Activated B cell treated with CpG ODN at 0.5 μM for 24 hours (primary cell): ENCODE data around the gene ERGIC3. TPM values are rescaled to one million over a fixed set of nuclear protein-coding genes. Genes with fewer than 3 reads are reported as not detected.

Source experiments
- ATAC-seq: fragments of 200-7000 bp; cut with Tn5 transposase; one replicate; pipeline ENCODE4 v1.10.0; 2021; ENCODE audit warnings: low read depth, mild to moderate bottlenecking, moderate library complexity
- CTCF ChIA-PET: fragments of 350-600 bp; sonication (Branson Sonifier 250); formaldehyde crosslinking; loops from one replicate; lab custom pipeline; 2021; ENCODE audit warnings: antibody characterized with exemption; lab: Charles Lee
- POLR2A ChIA-PET: fragments of 350-600 bp; sonication (Branson Sonifier 250); formaldehyde crosslinking; loops from one replicate; lab custom pipeline; 2021; ENCODE audit warnings: antibody characterized with exemption; lab: Charles Lee
- DNase-seq: peaks from one replicate; pipeline ENCODE4 v3.0.0; 2022
- H3K27ac Mint-ChIP-seq: one replicate; pipeline ENCODE4 v1.8.0; 2020; ENCODE audit warnings: mixed read lengths
- H3K27me3 Mint-ChIP-seq: one replicate; pipeline ENCODE4 v1.8.0; 2021; ENCODE audit warnings: mixed read lengths
- H3K36me3 Mint-ChIP-seq: one replicate; pipeline ENCODE4 v1.8.0; 2021; ENCODE audit warnings: low read depth, mixed read lengths
- H3K4me1 Mint-ChIP-seq: one replicate; pipeline ENCODE4 v1.8.0; 2021; ENCODE audit warnings: mixed read lengths
- H3K4me3 Mint-ChIP-seq: one replicate; pipeline ENCODE4 v1.8.0; 2020; ENCODE audit warnings: mild to moderate bottlenecking, mixed read lengths
- H3K9me3 Mint-ChIP-seq: one replicate; pipeline ENCODE4 v1.8.0; 2020; ENCODE audit warnings: mixed read lengths
- intact Hi-C: fragments of 100-400 bp; cut with micrococcal nuclease; formaldehyde crosslinking; loops from one replicate; pipeline ENCODE4 v1.15.1; 2024
- total RNA-seq: library from RNA; stranded (reverse); gene quantifications from 2 replicates; pipeline ENCODE4 v1.2.3, GENCODE V29; 2022
- TF ChIP-seq, protein P1 (sequence below): fragments of 200-600 bp; IDR thresholded peaks from one replicate; pipeline ENCODE4 v1.8.0; 2022; ENCODE audit warnings: antibody characterized with exemption, mild to moderate bottlenecking

ERGIC3 gene
- total RNA-seq, 1 donor from 2014 or later: 183 TPM

- TF ChIP-seq, protein P1, sequence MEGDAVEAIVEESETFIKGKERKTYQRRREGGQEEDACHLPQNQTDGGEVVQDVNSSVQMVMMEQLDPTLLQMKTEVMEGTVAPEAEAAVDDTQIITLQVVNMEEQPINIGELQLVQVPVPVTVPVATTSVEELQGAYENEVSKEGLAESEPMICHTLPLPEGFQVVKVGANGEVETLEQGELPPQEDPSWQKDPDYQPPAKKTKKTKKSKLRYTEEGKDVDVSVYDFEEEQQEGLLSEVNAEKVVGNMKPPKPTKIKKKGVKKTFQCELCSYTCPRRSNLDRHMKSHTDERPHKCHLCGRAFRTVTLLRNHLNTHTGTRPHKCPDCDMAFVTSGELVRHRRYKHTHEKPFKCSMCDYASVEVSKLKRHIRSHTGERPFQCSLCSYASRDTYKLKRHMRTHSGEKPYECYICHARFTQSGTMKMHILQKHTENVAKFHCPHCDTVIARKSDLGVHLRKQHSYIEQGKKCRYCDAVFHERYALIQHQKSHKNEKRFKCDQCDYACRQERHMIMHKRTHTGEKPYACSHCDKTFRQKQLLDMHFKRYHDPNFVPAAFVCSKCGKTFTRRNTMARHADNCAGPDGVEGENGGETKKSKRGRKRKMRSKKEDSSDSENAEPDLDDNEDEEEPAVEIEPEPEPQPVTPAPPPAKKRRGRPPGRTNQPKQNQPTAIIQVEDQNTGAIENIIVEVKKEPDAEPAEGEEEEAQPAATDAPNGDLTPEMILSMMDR: no peak
- no peak for ATAC-seq
- no peak overlapping the region for H3K4me3 Mint-ChIP-seq
- ChIA-PET CTCF (no interaction called here), POLR2A (interaction anchor here (0.7 kb wide), 1 partner anchor 271 kb away, joined by 4 read pairs; no protein-coding TSS in a partner anchor)
- intact Hi-C loops: loop anchor here (5.0 kb wide), 1 partner anchor 42 kb away; no protein-coding TSS in a partner anchor
- no peaks in the 10 kb centered on the region for H3K27me3 Mint-ChIP-seq
- H3K27ac Mint-ChIP-seq: no peak overlapping the region
- no peak for DNase-seq
- no peaks in the 10 kb centered on the region for H3K9me3 Mint-ChIP-seq
- H3K4me1 Mint-ChIP-seq: peaks cover 79% of the 10 kb centered on the region
- peaks cover 90% of the 10 kb centered on the region for H3K36me3 Mint-ChIP-seq
Observed at GRCh38 chr20:35504751-35505150, 37.1 kb upstream of the ERGIC3 start.

- H3K9me3 Mint-ChIP-seq: no peaks in the 10 kb centered on the region
- DNase-seq (no peak), ATAC-seq (no peak)
- H3K27me3 Mint-ChIP-seq: no peaks in the 10 kb centered on the region
- H3K27ac Mint-ChIP-seq: peak overlapping the region; percentile 6
- peak overlapping the region; percentile 6 for H3K4me3 Mint-ChIP-seq
- peaks cover 89% of the 10 kb centered on the region for H3K36me3 Mint-ChIP-seq
- POLR2A ChIA-PET: interaction anchor here (1.1 kb wide), 1 partner anchor 15 kb away, joined by 5 read pairs; no protein-coding TSS in a partner anchor
- CTCF ChIA-PET: no interaction called here
- TF ChIP-seq, protein P1: no peak
- peaks cover 77% of the 10 kb centered on the region for H3K4me1 Mint-ChIP-seq
- intact Hi-C loops: loop anchor here (2.0 kb wide), 1 partner anchor 17 kb away; no protein-coding TSS in a partner anchor
Observed at GRCh38 chr20:35506179-35506578, 35.7 kb upstream of the ERGIC3 start.

DNA sequence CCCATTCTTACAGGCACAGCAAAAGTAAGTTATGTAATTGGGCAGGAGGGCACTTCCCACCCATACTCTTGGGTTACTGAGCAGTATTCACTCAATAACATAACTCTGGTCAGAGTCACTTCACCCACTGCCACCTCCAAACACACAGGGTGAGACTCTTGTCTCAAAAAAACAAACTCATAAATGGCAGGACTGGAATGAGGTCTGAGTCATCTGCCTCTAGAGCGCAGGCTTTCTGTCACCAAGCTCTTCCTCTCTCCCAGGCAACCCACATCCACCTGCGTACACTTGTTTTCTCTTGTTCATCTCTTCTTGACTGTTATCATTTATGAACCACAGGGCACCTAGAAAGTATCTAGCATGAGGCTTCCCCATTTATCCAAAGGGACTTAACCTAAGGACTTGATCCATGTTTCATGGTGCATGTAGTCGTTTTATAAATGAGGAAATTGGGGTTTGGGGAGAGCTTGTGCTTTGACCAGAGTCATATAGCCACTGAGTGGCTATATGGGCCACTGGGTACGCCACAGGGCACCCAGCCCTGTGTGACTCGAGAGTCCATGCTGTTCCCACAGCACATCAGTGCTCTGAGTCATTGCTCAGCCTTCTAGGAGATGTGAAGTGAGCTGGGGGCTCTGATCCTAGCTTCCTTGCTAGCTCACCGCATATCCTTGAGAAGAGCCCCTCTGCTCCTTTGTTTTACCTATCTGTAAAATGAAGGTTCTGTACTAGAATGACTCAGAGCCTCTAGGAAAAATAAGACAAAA, 34.8 kb upstream of the ERGIC3 start:
- Mint-ChIP-seq H3K9me3 (no peaks in the 10 kb centered on the region), H3K4me3 (no peak overlapping the region), H3K27ac (peak overlapping the region; percentile 62), H3K36me3 (peaks cover 93% of the 10 kb centered on the region), H3K27me3 (no peaks in the 10 kb centered on the region), H3K4me1 (peaks cover 71% of the 10 kb centered on the region)
- ATAC-seq (peak; percentile 11), DNase-seq (no peak)
- ChIA-PET POLR2A (interaction anchor here (0.5 to 1.5 kb wide), 3 partner anchors 15 to 109 kb away, joined by 4 to 6 read pairs (median 5); partner anchors contain the start of gene SPAG4), CTCF (no interaction called here)
- TF ChIP-seq, protein P1: no peak
- intact Hi-C loops: loop anchor here (2.0 kb wide), 1 partner anchor 16 kb away; no protein-coding TSS in a partner anchor

DNA sequence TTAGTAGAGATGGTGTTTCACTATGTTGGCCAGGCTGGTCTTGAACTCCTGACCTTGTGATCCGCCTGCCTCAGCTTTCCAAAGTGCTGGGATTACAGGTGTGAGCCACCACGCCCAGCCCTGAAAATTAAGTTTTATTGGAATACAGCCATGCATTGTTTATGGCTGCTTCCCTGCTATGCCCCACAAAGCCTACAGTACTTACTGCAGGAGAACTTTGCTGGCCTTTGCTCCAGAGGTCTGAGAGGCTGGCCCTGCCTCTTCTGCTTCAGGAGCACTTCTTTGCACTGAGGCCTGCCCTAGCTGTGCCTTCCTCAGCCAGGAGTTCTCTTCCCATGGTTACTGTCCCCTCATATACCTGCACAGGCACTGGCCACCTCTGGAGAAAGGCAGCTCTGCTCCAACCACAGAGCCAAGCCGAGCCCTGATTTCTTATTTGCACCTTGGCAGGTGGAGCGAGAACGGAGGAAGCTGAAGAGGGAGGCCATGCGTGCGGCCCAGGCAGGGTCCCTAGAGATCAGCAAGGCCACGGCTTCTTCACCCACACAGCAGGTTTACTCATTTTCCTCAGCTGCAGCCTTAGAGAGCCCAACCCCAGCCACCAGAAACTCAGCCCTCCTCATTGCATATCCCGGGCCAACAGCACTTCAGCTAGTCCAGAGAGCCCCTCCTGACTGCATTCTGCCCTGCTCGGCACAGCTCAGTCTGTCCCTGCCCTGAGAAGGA, 33.2 kb upstream of the ERGIC3 start:
- TF ChIP-seq, protein P1: no peak
- DNase-seq (peak; percentile 32), ATAC-seq (peak; percentile 90)
- peak overlapping the region; percentile 47 for H3K4me3 Mint-ChIP-seq
- H3K9me3 Mint-ChIP-seq: no peaks in the 10 kb centered on the region
- intact Hi-C loops: no loop called here
- POLR2A ChIA-PET: interaction anchor here (0.6 to 1.2 kb wide), 4 partner anchors 18 to 412 kb away, joined by 3 to 6 read pairs (median 4); partner anchors contain the start of genes ERGIC3 and SPAG4
- H3K27me3 Mint-ChIP-seq: no peaks in the 10 kb centered on the region
- H3K36me3 Mint-ChIP-seq: peaks cover 90% of the 10 kb centered on the region
- H3K4me1 Mint-ChIP-seq: peaks cover 55% of the 10 kb centered on the region
- CTCF ChIA-PET: interaction anchor here (0.7 to 1.3 kb wide), 3 partner anchors 42 to 377 kb away, joined by 3 read pairs; no protein-coding TSS in a partner anchor
- peak overlapping the region; percentile 60 for H3K27ac Mint-ChIP-seq
